GM12873 (cell line): ENCODE measurements around the gene IFITM10.

ENCODE experiments used
- CTCF ChIP-seq: IDR thresholded peaks from 2 replicates; pipeline ENCODE4 v1.5.1; 2012; ENCODE audit warnings: low read depth, mild to moderate bottlenecking, moderate library complexity, low read length, control low read depth; ENCODE audit not compliant: insufficient read depth; ENCODE audit errors: missing control alignments

The IFITM10 gene

GRCh38 chr11:1734641-1735081 lies 15.7 kb downstream of the IFITM10 start:
- no peak for TF ChIP-seq CTCF

GRCh38 chr11:1733716-1734640 lies 16.4 kb downstream of the IFITM10 start:
- TF ChIP-seq CTCF: no peak

- no peak for TF ChIP-seq CTCF
Measured at GRCh38 chr11:1733009-1733715, 17.2 kb downstream of the IFITM10 start.

- no peak for TF ChIP-seq CTCF
Measured at GRCh38 chr11:1732418-1733008, 17.9 kb downstream of the IFITM10 start.

- TF ChIP-seq CTCF: no peak
Measured at GRCh38 chr11:1731451-1732059, 18.8 kb downstream of the IFITM10 start.

GRCh38 chr11:1730059-1730629 lies 20.3 kb downstream of the IFITM10 start:
- no peak for TF ChIP-seq CTCF

GRCh38 chr11:1729692-1730011 lies 20.7 kb downstream of the IFITM10 start:
- TF ChIP-seq CTCF: no peak
